T-helper 1 cell (primary cell): ENCODE measurements around the gene RPL13A.

ENCODE experiments used
- DNase-seq, 5 donors: peaks; one replicate each; pipeline ENCODE4 v3.0.0-alpha.2; 2012 to 2020

Gene RPL13A

GRCh38 chr19:49507803-49508494 lies 20.5 kb downstream of the RPL13A start:
- no peak for DNase-seq

- DNase-seq = no peak
Measured at GRCh38 chr19:49512970-49513745, 25.8 kb downstream of the RPL13A start.

GRCh38 chr19:49513746-49514118 lies 26.3 kb downstream of the RPL13A start:
- no peak for DNase-seq

GRCh38 chr19:49514151-49514550 lies 26.7 kb downstream of the RPL13A start:
- DNase-seq = no peak

- DNase-seq = no peak
Measured at GRCh38 chr19:49515767-49516166, 28.4 kb downstream of the RPL13A start.

GRCh38 chr19:49518033-49518432 lies 30.6 kb downstream of the RPL13A start:
- no peak for DNase-seq

- DNase-seq = no peak
Measured at GRCh38 chr19:49520705-49521319, 33.4 kb downstream of the RPL13A start.

GRCh38 chr19:49524812-49525455 lies 37.5 kb downstream of the RPL13A start:
- DNase-seq = no peak

- no peak for DNase-seq
Measured at GRCh38 chr19:49528211-49528771, 40.9 kb downstream of the RPL13A start.

- DNase-seq = no peak
Measured at GRCh38 chr19:49530708-49531107, 43.3 kb downstream of the RPL13A start.

- peak; percentile 70 to 82 (median 79) for DNase-seq
Measured at GRCh38 chr19:49533551-49534488, 46.4 kb downstream of the RPL13A start.

GRCh38 chr19:49534632-49535385 lies 47.4 kb downstream of the RPL13A start:
- DNase-seq = no peak

GRCh38 chr19:49536921-49537462 lies 49.6 kb downstream of the RPL13A start:
- no peak for DNase-seq

- no peak for DNase-seq
Measured at GRCh38 chr19:49538643-49539042, 51.2 kb downstream of the RPL13A start.

- no peak for DNase-seq
Measured at GRCh38 chr19:49539192-49539952, 52.0 kb downstream of the RPL13A start.
